HepG2 (cell line): Measurements from ENCODE around the gene LCORL.

Experiments
- GATAD2A ChIP-seq: IDR thresholded peaks from 2 replicates; pipeline ENCODE4 v1.6.1; 2016
- ISX ChIP-seq: sonication (generic); formaldehyde crosslinking; conservative IDR thresholded peaks from 2 replicates; pipeline ENCODE4 v1.5.0; 2020; ENCODE audit warnings: missing genetic modification reagents
- MAFF ChIP-seq: IDR thresholded peaks from 2 replicates; pipeline ENCODE4 v1.6.1; 2011; ENCODE audit warnings: low read depth, low read length, improper control_type of control experiment
- MXD4 ChIP-seq: IDR thresholded peaks from 2 replicates; pipeline ENCODE4 v1.6.1; 2016; ENCODE audit warnings: mild to moderate bottlenecking, missing biosample characterization, missing genetic modification reagents
- SMC3 ChIP-seq: IDR thresholded peaks from 2 replicates; pipeline ENCODE4 v1.6.1; 2011; ENCODE audit warnings: low read length, improper control_type of control experiment
- TCF7L2 ChIP-seq: IDR thresholded peaks from 2 replicates; pipeline ENCODE4 v1.6.1; 2011; ENCODE audit warnings: mild to moderate bottlenecking, low read depth, low read length, moderate library complexity
- ZNF143 ChIP-seq: sonication (generic); formaldehyde crosslinking; IDR thresholded peaks from 2 replicates; pipeline ENCODE4 v1.4.0; 2020; ENCODE audit warnings: missing genetic modification reagents
- ZNF354B ChIP-seq: sonication (generic); formaldehyde crosslinking; IDR thresholded peaks from 2 replicates; pipeline ENCODE4 v1.8.0; 2022; ENCODE audit warnings: mild to moderate bottlenecking, missing genetic modification reagents
- TF ChIP-seq, protein P1 (sequence below): sonication (generic); formaldehyde crosslinking; IDR thresholded peaks from 2 replicates; pipeline ENCODE4 v1.4.0; 2020; ENCODE audit warnings: missing genetic modification reagents
- TF ChIP-seq, protein P2 (sequence below): sonication (generic); formaldehyde crosslinking; IDR thresholded peaks from 2 replicates; pipeline ENCODE4 v1.5.0; 2020; ENCODE audit warnings: mild to moderate bottlenecking, missing genetic modification reagents, moderate library complexity
- TF ChIP-seq, protein P3 (sequence below): sonication (generic); formaldehyde crosslinking; conservative IDR thresholded peaks from 2 replicates; pipeline ENCODE4 v1.8.0; 2022; ENCODE audit warnings: missing genetic modification reagents
- TF ChIP-seq, protein P4 (sequence below): sonication (generic); formaldehyde crosslinking; IDR thresholded peaks from 2 replicates; pipeline ENCODE4 v1.4.0; 2020; ENCODE audit warnings: missing genetic modification reagents
- TF ChIP-seq, protein P5 (sequence below): sonication (generic); formaldehyde crosslinking; conservative IDR thresholded peaks from 2 replicates; pipeline ENCODE4 v1.4.0; 2020; ENCODE audit warnings: missing genetic modification reagents

DNA sequence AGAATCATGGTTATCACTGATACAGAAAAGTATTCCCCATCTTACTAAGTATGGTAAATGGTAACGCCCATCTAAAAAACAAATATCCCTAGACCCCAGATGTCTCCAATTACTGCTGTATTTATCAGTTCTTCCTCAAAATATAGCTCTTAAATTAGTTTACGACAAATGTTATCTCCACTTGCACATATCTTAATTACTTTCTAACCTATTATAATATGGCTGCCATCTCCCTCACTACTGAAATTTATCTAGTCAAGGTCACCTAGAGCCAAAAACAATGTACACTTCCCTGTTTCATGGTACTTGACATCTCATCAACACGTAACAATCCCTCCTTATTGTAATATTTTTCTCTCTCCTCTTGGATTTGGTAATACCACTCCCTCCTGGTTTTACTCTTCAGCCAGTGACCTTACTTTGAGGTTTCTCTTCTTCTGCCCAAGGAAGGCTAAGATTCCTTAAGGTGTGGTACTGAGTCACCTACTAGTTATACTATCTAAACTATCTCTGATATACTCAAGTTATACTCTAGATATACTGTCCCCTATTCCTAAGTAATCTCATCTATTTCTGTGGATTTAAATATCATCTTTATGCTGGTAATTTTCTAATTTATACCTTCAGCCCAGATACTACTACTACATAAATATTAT, 8.6 kb downstream of the LCORL start:
- TF ChIP-seq, protein P1, sequence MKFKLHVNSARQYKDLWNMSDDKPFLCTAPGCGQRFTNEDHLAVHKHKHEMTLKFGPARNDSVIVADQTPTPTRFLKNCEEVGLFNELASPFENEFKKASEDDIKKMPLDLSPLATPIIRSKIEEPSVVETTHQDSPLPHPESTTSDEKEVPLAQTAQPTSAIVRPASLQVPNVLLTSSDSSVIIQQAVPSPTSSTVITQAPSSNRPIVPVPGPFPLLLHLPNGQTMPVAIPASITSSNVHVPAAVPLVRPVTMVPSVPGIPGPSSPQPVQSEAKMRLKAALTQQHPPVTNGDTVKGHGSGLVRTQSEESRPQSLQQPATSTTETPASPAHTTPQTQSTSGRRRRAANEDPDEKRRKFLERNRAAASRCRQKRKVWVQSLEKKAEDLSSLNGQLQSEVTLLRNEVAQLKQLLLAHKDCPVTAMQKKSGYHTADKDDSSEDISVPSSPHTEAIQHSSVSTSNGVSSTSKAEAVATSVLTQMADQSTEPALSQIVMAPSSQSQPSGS (CRISPR knock-in tag) = no peak
- TF ChIP-seq, protein P2, sequence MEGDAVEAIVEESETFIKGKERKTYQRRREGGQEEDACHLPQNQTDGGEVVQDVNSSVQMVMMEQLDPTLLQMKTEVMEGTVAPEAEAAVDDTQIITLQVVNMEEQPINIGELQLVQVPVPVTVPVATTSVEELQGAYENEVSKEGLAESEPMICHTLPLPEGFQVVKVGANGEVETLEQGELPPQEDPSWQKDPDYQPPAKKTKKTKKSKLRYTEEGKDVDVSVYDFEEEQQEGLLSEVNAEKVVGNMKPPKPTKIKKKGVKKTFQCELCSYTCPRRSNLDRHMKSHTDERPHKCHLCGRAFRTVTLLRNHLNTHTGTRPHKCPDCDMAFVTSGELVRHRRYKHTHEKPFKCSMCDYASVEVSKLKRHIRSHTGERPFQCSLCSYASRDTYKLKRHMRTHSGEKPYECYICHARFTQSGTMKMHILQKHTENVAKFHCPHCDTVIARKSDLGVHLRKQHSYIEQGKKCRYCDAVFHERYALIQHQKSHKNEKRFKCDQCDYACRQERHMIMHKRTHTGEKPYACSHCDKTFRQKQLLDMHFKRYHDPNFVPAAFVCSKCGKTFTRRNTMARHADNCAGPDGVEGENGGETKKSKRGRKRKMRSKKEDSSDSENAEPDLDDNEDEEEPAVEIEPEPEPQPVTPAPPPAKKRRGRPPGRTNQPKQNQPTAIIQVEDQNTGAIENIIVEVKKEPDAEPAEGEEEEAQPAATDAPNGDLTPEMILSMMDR = no peak
- TF ChIP-seq MXD4 (CRISPR knock-in tag) (no peak), GATAD2A (CRISPR knock-in tag) (no peak), TCF7L2 (no peak), ZNF354B (CRISPR knock-in tag) (no peak), ISX (CRISPR knock-in tag) (no peak), ZNF143 (CRISPR knock-in tag) (no peak), SMC3 (no peak), MAFF (no peak)
- TF ChIP-seq, protein P3, sequence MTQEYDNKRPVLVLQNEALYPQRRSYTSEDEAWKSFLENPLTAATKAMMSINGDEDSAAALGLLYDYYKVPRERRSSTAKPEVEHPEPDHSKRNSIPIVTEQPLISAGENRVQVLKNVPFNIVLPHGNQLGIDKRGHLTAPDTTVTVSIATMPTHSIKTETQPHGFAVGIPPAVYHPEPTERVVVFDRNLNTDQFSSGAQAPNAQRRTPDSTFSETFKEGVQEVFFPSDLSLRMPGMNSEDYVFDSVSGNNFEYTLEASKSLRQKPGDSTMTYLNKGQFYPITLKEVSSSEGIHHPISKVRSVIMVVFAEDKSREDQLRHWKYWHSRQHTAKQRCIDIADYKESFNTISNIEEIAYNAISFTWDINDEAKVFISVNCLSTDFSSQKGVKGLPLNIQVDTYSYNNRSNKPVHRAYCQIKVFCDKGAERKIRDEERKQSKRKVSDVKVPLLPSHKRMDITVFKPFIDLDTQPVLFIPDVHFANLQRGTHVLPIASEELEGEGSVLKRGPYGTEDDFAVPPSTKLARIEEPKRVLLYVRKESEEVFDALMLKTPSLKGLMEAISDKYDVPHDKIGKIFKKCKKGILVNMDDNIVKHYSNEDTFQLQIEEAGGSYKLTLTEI (CRISPR knock-in tag) = no peak
- TF ChIP-seq, protein P4, sequence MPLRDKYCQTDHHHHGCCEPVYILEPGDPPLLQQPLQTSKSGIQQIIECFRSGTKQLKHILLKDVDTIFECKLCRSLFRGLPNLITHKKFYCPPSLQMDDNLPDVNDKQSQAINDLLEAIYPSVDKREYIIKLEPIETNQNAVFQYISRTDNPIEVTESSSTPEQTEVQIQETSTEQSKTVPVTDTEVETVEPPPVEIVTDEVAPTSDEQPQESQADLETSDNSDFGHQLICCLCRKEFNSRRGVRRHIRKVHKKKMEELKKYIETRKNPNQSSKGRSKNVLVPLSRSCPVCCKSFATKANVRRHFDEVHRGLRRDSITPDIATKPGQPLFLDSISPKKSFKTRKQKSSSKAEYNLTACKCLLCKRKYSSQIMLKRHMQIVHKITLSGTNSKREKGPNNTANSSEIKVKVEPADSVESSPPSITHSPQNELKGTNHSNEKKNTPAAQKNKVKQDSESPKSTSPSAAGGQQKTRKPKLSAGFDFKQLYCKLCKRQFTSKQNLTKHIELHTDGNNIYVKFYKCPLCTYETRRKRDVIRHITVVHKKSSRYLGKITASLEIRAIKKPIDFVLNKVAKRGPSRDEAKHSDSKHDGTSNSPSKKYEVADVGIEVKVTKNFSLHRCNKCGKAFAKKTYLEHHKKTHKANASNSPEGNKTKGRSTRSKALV (CRISPR knock-in tag) = no peak
- TF ChIP-seq, protein P5, sequence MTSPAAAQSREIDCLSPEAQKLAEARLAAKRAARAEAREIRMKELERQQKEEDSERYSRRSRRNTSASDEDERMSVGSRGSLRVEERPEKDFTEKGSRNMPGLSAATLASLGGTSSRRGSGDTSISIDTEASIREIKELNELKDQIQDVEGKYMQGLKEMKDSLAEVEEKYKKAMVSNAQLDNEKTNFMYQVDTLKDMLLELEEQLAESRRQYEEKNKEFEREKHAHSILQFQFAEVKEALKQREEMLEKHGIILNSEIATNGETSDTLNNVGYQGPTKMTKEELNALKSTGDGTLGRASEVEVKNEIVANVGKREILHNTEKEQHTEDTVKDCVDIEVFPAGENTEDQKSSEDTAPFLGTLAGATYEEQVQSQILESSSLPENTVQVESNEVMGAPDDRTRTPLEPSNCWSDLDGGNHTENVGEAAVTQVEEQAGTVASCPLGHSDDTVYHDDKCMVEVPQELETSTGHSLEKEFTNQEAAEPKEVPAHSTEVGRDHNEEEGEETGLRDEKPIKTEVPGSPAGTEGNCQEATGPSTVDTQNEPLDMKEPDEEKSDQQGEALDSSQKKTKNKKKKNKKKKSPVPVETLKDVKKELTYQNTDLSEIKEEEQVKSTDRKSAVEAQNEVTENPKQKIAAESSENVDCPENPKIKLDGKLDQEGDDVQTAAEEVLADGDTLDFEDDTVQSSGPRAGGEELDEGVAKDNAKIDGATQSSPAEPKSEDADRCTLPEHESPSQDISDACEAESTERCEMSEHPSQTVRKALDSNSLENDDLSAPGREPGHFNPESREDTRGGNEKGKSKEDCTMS (CRISPR knock-in tag) = no peak
